Fibroblast of skin of left quadriceps (primary cell): Measurements from ENCODE around the gene UQCRC1.

Experiments used
- DNase-seq, 2 experiments: peaks; one replicate each; pipeline ENCODE4 v3.0.0-alpha.2; 2013; ENCODE audit warnings: low read depth in 2 of 2

Gene UQCRC1

DNA sequence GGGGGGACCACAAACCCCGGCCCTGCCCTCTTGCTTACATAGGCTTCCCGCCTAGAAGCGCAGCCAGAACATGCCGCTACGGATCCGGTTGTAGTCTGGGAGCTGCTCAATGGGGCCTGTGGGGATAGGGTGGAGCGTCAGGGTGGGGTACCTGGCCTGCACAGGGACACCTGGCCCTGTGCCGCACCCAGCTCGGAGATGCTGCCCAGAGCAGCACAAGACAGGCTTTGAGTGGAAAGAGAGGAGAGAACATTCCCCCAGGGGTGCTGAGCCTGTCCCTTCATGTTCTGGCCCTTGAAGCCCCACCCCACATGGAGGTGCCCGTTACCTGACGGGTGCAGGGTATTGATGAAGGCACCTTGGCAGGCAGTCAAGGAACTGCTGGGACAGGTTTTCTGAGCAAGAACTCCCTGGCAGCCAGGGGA is 10.4 kb downstream of the UQCRC1 start:
- no peak for DNase-seq

- peak; percentile 81 to 83 for DNase-seq
Observed at GRCh38 chr3:48598323-48599076, 10.9 kb downstream of the UQCRC1 start.

DNA sequence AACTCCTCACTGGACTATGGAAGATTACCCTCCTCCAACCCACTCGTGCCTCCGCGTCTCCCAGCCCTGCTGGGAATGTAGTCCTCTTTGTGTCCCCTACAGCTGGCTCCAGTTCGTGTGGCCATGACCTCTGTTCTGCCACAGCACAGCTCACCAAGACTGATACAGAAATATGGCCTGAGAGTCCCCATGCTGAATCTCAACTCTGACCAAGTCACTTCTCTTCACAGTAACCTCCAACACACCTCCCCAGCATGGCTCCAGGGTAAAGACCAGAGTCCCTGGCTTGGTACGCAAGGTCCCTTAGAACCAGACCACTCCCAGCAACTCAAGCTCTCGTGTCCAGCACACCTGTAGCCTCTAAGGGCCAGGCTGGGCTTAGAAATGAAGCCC is 12.0 kb downstream of the UQCRC1 start:
- no peak for DNase-seq

- DNase-seq = no peak
Observed at GRCh38 chr3:48596676-48597407, 12.6 kb downstream of the UQCRC1 start.

DNA sequence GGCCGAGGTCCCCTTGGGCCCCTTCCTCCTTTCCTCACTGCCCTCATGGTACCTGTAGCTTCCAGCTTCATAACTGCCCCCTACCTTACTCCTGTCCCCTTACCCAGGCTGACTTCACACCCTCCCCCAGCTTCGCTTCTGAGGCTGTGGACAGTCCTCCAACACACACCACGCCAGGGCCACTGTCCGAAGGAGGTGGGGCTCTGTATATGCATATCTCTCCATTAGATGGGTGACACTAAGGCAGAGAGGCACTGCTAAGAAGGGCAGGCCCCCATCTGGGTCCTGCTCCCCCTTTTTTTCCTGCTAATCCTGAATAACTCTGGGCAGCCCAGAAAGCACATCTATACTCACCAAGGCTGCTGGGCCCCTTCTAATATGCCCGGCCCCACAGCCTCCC is 13.3 kb downstream of the UQCRC1 start:
- DNase-seq = no peak

GRCh38 chr3:48595526-48596121 is 13.8 kb downstream of the UQCRC1 start:
- peak; percentile 34 to 46 for DNase-seq

GRCh38 chr3:48595075-48595525 is 14.3 kb downstream of the UQCRC1 start, which contains the start of gene COL7A1:
Gene COL7A1 (minus strand): TSS chr3:48595329. CDS start chr3:48595159, 170 bp downstream.
- peak; percentile 7 to 10 for DNase-seq

GRCh38 chr3:48594417-48595049 is 14.9 kb downstream of the UQCRC1 start:
- DNase-seq = no peak

DNA sequence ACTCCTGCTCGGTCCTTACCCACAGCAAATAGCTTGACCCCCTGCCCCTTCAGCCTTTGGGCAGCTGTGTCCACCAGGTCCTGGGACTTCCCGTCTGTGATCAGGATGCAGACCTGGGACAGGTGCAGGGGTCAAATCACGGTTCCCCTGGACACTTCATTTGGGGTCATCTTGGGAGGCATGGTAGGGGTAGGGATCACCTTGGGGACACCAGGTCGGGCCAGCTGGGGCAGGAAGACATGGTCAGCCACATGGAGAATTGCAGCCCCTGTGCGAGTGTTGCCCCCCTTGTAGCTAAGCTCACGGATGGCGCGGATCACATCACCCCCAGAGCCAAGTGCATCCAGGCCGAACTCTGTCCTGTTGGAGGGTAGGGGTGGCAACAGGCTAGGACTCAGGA is 16.1 kb downstream of the UQCRC1 start:
- no peak for DNase-seq

DNA sequence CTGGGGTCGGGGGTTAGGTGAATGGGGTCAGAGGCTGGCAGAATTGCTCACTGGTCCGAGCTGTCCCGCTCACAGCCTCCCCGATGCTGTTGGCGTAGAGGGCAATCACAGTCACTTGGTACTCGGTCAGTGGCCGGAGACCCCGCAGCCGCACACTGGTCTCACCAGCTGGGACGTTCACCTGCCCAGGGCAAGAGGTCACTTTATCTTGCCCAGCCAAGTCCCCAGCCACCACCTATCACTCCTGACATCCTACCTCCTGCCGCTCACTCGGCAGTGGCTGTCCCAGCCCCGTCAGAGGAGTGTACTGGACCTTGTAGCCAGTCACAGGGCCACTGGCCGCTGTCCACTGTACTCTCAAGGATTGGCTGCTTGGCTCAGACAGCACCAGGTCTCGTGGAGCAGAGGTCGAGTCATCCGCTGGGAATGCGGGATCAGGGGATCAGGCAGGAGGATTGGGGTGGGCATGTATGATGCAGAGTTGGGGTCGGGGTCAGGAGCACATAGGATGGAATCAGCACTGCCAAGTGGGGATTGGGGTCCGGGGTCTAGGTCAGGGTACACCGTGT is 16.8 kb downstream of the UQCRC1 start:
- no peak for DNase-seq

- no peak for DNase-seq
Observed at GRCh38 chr3:48591886-48592518, 17.4 kb downstream of the UQCRC1 start.

GRCh38 chr3:48591436-48591835 is 18.0 kb downstream of the UQCRC1 start:
- DNase-seq = no peak

DNA sequence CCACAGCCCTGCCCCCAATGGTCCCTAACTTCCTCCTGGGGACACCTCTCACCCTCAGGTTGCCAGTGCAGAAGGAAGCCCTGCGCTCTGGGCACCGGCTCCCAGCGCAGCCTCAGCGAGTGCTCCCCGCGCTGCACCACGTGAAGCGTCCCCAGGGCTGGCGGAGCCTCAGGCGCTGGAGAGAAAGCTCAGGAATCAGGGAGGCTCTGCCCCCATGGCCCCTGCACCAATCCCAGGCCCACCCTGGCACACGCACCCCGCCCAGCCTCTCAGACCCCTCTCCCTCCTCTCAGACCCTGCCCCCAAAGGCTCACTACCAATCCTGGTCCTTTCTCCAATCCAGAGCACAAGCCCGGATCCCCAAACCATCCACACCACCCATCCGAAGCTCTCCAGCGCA is 21.2 kb downstream of the UQCRC1 start:
- no peak for DNase-seq

DNA sequence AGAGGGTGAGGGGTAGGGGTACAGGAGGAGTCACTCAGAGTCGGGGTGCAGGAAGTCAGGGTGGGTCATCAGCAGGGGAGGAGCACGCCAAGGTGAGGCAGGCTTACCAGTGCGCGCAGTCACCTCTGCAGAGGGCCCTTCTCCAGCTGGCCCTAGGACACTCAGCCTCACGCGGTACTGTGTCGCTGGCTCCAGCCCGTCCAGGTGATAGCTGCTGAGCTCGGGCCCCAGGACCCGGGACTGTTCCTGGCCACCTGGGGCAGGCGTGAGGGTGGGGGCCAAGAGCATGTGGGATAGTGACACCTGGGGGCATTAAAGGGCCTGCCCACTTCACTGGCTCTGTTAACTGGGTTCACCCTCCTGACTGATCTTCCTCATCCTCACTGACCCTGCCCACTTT is 21.8 kb downstream of the UQCRC1 start:
- no peak for DNase-seq

DNA sequence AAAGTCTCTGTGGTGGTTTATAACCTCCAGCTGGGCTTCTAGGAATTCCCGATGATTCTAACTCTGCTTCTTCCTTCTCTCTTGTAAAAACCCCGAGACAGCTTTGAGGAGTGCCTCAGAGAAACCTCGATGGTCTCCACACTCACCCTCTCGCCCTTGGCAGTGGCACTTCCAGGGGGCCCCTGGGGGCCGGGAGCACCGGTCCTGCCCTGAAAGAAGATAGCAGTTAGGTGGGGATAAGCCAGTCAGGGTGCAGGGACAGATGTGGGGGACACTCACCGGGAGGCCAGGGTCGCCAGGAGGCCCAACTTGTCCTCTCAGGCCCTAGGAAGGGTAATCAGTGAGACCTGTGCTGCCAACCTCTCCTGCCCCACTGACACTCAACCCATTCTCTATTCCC is 24.0 kb downstream of the UQCRC1 start:
- no peak for DNase-seq

- no peak for DNase-seq
Observed at GRCh38 chr3:48584836-48585235, 24.6 kb downstream of the UQCRC1 start.

DNA sequence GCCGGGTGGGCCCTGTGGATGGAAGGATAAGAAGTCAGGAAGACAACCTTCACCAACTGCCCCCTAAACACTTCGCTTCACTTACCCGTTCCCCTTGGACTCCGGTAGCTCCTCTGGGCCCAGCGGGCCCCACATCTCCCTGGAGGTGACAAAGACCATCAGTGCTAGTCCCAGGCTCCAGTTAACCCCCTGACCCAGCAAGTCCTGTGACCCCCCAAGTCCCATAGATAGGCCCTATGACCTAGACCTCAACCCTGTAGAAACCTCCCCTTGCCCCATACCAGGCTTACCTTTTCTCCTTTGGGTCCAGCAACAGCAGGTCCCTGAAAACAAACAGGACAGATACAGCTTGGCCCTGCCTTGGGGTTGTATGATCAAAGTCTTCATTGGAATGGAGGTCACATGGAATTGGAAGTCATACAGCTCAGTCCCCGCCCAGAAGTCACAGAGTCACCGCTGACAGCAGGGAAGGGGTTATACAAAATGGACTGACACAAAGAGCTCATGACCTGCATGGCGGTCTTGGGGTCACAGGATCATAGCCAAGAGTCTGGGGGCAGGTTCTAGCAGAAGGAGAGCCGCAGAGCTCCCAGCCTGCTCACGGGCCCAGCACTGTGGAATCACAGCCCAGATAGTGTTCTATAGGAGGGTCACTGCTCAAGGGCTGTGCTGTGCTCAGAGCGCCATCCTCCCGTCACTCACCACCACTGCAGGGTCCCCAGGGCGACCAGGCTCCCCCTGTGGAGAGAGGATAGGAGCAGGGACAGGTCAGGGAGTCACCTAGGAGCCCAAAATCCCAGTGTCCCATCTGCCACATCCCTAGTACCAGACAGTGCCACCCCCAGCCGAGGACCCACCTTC is 27.6 kb downstream of the UQCRC1 start:
- no peak for DNase-seq

DNA sequence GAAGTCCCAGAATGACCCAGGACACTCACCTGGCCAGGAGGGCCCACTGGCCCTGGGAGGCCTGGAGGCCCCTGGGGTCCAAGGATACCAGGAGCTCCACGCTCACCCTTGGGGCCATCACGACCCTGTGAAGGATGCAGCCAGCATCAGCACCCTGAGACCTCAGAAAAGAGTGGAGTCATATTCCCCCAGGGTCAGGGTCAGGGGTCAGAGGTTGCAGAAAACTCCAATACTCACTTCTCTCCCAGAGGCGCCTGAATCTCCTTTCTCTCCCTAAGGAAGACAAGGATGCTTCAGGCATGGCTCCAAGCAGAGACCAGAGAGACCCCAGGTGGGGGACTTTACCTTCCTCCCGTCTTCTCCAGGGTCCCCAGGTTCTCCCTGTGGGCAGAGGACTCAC is 32.8 kb downstream of the UQCRC1 start:
- DNase-seq = no peak

DNA sequence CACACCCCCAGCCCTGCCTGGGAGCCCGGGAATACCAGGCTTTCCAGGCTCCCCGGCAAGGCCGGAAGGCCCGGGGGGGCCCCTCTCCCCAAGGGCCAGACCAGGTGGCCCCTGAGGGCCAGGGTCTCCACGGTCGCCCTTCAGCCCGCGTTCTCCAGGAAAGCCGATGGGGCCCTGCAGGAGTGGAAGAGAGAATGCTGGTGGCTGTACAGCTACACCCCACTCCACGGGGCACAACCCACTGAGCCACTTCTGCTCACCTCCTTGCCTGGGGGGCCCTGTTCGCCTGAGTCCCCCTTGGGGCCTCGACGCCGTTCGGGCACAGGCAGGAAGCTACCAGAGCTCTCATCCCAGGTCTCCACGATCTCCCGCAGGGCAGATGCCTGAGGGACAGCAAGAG is 34.1 kb downstream of the UQCRC1 start:
- no peak for DNase-seq

DNA sequence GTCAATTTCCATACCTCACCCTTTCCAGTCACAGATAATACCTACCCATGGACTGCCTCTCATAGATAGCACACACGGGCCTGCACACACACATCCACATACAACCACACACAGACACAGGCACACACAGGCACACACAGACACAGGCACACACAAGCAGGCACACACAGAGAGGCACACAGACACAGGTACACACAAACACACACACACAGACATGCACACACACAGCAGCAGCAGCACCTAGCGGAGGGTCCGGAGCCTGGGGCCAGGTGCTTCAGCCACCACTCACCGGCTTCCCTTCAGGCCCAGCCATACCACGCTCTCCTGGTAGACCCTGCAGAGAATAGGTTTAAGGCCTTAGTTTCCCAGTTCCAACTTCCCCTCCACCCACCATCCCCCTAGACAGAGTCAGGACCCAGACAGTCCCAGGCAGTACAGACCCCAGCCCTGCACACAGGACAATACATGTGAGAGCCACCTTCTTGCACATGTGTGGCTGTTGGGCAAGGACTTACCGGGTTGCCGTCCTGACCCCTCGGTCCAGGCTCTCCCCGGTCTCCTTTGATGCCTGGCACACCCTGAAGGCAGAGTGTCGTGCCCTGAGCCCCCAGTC is 35.4 kb downstream of the UQCRC1 start:
- no peak for DNase-seq
